DMS114 treated with DMSO at 0.1 percent for 48 hours (cell line): ENCODE data around the gene QKI.

Experiments
- DNase-seq: peaks from one replicate; lab custom pipeline; 2025; ENCODE audit not compliant: unreplicated experiment; lab: John Stamatoyannopoulos, UW

The QKI gene

GRCh38 chr6:163527291-163527690 is 112.8 kb downstream of the QKI start:
- DNase-seq: no peak

GRCh38 chr6:163529605-163530004 is 115.1 kb downstream of the QKI start:
- no peak for DNase-seq

- DNase-seq: no peak
Measured at GRCh38 chr6:163530406-163530805, 115.9 kb downstream of the QKI start.

GRCh38 chr6:163531122-163531521 is 116.6 kb downstream of the QKI start:
- no peak for DNase-seq

GRCh38 chr6:163532526-163533078 is 118.1 kb downstream of the QKI start:
- DNase-seq: no peak

GRCh38 chr6:163533443-163533842 is 118.9 kb downstream of the QKI start:
- DNase-seq: no peak

- no peak for DNase-seq
Measured at GRCh38 chr6:163536770-163537169, 122.3 kb downstream of the QKI start.

- no peak for DNase-seq
Measured at GRCh38 chr6:163538331-163538730, 123.8 kb downstream of the QKI start.

GRCh38 chr6:163539101-163539762 is 124.7 kb downstream of the QKI start:
- no peak for DNase-seq

- no peak for DNase-seq
Measured at GRCh38 chr6:163543321-163543720, 128.8 kb downstream of the QKI start.

GRCh38 chr6:163545370-163545769 is 130.9 kb downstream of the QKI start:
- DNase-seq: no peak

- DNase-seq: no peak
Measured at GRCh38 chr6:163547287-163547686, 132.8 kb downstream of the QKI start.

GRCh38 chr6:163548624-163549023 is 134.1 kb downstream of the QKI start:
- no peak for DNase-seq

GRCh38 chr6:163554032-163554431 is 139.5 kb downstream of the QKI start:
- no peak for DNase-seq

GRCh38 chr6:163554663-163555062 is 140.1 kb downstream of the QKI start:
- no peak for DNase-seq

- DNase-seq: no peak
Measured at GRCh38 chr6:163559661-163560060, 145.1 kb downstream of the QKI start.

GRCh38 chr6:163563318-163563717 is 148.8 kb downstream of the QKI start:
- DNase-seq: no peak

GRCh38 chr6:163564534-163564933 is 150.0 kb downstream of the QKI start:
- no peak for DNase-seq

- no peak for DNase-seq
Measured at GRCh38 chr6:163565140-163565539, 150.6 kb downstream of the QKI start.

- DNase-seq: no peak
Measured at GRCh38 chr6:163566056-163566455, 151.5 kb downstream of the QKI start.

GRCh38 chr6:163568275-163568674 is 153.8 kb downstream of the QKI start:
- DNase-seq: no peak

- no peak for DNase-seq
Measured at GRCh38 chr6:163570579-163571231, 156.2 kb downstream of the QKI start.

- no peak for DNase-seq
Measured at GRCh38 chr6:163571730-163572129, 157.2 kb downstream of the QKI start.
